NCI-H2171 treated with DMSO at 0.1 percent for 48 hours (cell line): ENCODE results near the gene PIP5K1B.
"Not testable (repeated sequence)": the region's sequence is repeated elsewhere in the genome, so short reads cannot be mapped to it uniquely, and the experiment has no call there.

ENCODE experiments used
- DNase-seq: peaks from one replicate; lab custom pipeline; 2025; lab: John Stamatoyannopoulos, UW

PIP5K1B gene

DNA sequence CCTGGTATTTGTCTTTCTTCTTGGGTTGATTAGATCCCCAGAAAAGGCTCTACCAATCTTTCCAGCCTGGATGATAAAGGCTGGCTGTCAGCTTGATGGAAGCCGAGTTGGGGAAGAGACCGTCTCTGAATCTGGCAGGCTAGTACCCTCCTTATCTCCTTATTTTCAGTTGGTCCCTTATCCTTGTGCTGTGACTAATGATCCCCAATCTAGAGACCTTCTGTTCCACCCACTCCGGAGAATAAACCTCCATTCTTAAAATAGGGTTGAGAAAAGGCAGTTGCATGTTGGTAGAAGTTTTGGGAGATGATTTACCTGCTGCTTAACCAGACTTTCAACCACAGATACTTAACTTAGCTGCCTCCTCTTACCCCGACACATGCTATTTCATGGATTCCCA lies 256.5 kb downstream of the PIP5K1B start:
- no peak for DNase-seq

- DNase-seq = no peak
These were observed 258.4 kb downstream of the PIP5K1B start for GRCh38 chr9:68963416-68963815.

DNA sequence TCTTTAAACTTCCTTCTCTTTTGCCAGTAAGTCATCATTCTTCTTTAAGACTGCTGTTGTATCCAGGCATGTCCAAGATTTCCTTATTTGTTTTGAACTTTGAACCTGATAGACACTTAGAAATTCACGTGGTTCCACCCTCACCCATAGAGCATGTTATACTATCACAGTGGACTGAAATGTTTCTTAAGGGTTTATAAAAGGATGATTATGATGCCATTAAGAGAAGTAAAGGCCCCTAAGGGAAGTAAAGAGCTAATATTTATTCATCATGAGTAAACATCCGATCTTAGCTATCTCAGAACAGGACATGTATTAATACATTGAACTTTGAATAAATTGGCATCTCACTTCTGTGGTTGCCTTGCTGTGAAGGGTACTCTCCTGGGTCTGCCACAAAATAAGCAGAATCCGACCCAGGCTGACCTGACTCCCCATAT lies 259.1 kb downstream of the PIP5K1B start:
- DNase-seq = no peak

GRCh38 chr9:68964765-68965164 lies 259.7 kb downstream of the PIP5K1B start:
- DNase-seq = no peak

DNA sequence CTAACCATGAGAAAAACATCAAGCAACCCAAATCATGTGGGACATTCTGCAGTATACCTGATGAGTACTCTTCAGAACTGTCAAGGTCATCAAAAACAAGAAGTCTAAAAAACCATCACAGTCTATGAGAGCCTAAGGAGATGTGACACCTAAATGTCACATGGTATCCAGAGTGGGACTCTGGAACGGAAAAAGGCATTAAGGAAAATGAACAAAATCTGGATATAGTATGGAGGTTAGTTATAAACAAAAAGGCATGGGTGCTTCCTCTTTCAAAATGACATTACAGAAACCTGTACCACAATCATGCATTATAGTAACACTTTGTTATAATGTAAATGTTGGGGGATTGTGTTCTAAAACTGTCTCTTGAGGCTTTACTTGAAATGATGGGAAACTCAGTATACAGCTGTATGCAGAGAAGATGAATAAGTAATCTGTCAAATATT lies 261.5 kb downstream of the PIP5K1B start:
- no peak for DNase-seq

DNA sequence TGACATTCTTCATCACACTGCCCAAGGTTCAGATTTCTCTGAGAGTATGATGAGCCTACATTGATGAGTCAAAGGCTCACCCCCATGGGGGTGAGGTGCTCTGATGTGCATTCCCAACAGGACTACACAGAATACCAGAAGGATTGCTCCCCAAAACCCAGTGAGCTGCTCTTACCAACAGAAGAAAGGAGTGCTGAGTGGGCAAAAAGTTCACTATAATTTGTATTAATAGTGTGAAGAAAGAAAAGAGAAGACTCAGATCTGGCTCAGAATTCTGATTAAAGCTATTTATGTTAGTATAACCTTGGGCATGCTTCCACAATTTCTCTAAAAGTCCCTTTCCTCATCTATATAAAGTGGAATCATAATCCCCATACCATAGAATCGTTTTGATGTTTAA lies 262.8 kb downstream of the PIP5K1B start:
- DNase-seq = no peak

DNA sequence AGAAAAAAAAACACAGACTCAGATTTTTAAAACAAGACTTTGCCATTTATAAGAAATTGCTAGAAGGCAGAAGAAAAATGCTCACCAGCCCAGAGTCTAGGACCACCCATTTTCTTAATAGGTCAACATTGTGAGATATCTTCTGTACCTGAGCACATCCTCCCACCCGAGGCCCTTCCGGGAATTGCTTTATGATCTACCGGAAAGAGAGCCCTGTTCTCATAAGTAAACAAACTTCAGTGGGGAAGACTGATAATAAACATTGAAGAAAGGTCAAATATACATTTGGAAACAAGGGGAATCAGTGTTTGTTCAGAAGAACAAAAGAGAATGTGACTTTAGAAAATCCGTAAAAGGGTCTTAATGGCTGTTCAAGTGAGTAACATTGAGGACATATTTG lies 264.5 kb downstream of the PIP5K1B start:
- DNase-seq = no peak

- DNase-seq = peak; percentile 14
These were observed 265.1 kb downstream of the PIP5K1B start for GRCh38 chr9:68970151-68970550.

DNA sequence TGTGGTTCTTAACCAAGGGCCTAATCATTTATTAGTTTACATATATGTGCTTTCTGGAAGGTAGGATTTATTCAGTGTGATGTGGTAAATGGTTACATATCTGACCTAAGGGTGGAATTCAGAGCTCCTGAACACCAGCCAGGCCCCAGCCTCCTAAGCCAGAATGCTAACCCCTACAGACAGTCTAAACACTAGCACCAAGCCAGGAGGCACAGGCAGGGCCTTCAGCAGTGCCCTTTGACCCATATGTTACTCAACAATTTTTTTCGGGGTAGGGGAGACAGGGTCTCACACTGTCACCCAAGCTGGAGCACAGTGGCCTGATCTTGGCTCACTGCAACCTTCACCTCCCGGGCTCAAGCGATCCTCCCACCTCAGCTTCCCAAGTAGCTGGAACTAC lies 268.6 kb downstream of the PIP5K1B start:
- no peak for DNase-seq

- no peak for DNase-seq
These were observed 269.4 kb downstream of the PIP5K1B start for GRCh38 chr9:68974431-68974830.

DNA sequence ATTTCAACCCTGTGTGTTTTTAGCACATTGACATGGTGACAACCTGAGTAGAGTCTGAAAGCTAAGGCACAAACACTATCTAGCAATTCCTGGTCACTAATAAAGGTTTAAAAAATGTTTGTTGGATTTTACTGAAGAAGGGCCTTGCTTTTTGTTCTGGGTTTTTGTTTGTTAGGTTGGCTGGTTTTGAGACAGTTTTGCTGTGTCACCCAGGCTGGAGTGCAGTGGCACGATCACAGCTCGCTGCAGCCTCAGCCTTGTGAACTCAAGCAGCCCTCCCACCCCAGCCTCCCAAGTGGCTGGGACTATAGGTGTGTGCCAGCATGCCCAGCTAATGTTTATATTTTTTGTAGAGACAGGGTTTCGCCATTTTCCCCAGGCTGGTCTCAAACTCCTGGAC lies 269.9 kb downstream of the PIP5K1B start:
- DNase-seq = no peak

DNA sequence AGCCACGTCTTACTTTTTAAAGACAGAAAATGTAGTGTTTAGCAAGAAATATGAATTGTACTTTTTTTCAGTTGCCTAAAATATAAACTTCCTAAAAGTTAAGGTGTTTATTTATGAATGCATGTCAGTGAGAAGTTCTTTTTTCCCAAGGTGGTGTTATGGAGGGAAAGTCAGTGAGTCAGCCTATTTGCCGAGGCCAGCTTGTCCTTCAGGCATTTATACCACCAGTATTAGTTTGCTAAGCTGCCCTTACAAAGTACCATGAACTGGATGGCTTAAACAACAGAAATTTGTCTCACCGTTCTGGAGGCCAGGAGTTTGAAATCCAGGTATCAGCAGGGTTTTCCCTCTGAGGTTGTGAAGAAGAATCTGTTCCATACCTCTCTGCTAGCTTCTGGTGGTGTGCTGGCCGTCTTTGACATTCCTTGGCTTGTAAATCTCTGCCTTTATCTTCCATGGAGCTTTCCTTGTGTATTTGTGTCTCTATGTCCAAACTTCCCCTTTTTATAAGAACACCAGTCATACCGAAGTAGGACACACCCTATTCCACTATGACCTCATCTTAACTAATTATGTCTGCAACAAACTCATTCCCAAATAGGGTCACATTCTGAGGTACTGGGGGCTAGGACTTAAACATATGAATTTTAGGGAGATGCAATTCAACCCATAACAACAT lies 270.5 kb downstream of the PIP5K1B start:
- no peak for DNase-seq

- no peak for DNase-seq
These were observed 273.0 kb downstream of the PIP5K1B start for GRCh38 chr9:68978066-68978465.

GRCh38 chr9:68978501-68978900 lies 273.5 kb downstream of the PIP5K1B start:
- no peak for DNase-seq

GRCh38 chr9:68979538-68980314 lies 274.7 kb downstream of the PIP5K1B start:
- no peak for DNase-seq

DNA sequence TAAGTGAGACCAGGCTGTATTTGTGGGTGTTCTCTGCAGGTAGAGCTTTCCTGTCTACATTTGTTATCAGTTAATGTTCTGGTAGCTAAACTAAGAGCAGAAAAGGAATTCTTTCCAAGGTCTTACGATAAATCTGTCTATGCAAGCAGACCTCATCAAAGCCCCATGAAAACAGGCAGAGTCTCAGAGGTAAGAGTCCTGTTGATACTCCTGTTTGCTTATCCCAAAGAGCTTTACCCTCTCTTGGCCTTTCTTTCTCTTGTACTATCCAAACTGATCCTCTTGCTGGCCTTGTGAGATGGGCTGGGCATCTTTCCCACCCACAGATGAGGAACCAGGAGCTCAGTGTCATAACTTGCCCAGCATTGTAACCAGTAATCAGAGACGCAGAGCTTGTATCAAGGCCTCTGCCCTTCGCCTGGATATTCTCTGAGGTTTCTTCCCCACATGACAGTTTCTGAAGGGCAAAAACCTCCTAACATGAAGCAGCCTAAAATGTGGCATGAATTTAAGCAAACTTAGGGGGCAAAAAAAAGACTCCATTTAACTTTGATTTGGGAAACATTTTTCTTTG lies 275.4 kb downstream of the PIP5K1B start:
- no peak for DNase-seq

DNA sequence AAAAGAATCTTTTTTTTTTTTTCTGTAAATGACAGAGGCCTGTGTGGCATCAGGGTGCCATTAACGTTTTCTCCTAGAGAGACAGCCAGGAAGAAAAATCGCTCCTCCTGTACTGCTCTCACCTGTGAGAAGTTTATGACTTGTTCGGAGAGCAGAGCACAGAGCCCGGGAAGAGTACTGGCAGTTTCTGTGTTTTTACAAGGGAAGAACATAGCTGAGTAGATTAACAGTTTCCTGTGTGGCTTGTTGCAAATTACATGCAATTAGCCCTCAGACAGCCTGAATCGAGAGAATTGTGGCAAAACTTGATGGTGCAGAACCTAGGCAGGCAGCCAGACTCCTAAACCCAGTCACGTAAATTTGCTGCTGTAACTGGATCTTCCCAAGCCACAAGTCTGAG lies 276.7 kb downstream of the PIP5K1B start:
- no peak for DNase-seq

GRCh38 chr9:68983008-68983411 lies 278.0 kb downstream of the PIP5K1B start:
- no peak for DNase-seq

GRCh38 chr9:68983522-68984424 lies 278.7 kb downstream of the PIP5K1B start:
- no peak for DNase-seq

DNA sequence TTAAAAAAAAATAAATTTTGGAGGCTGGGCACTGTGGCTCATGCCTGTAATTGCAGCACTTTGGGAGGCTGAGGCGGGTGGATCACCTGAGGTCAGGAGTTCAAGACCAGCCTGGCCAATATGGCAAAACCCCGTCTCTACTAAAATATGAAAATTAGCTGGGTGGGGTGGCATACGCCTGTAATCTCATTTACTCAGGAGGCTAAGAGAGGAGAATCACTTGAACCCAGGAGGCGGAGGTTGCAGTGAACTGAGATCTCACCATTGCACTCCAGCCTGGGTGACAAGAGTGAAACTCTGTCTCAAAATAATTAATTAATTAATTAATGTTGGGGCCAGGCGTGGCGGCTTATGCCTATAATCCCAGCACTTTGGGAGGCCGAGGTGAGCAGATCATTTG lies 281.9 kb downstream of the PIP5K1B start:
- DNase-seq = not testable (repeated sequence)

DNA sequence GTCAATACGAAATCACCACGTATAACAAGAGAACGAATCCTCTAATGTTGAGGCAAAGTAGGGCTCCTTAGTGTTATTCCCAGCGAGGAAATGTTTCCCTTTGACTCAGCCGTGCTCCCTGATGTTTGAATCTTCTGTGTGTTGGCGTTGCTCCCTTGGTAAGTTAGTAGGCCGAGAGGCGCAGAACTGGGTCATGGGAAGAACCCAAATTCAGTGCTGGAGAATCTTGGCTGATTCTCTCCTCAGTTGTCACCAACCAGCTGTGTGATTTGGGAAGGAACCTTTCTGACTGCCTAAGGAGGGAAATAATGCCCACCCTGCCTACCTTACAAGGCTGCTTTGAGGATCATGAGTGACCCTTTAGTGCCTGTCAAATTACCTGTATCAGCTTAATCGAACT lies 286.4 kb downstream of the PIP5K1B start:
- no peak for DNase-seq

DNA sequence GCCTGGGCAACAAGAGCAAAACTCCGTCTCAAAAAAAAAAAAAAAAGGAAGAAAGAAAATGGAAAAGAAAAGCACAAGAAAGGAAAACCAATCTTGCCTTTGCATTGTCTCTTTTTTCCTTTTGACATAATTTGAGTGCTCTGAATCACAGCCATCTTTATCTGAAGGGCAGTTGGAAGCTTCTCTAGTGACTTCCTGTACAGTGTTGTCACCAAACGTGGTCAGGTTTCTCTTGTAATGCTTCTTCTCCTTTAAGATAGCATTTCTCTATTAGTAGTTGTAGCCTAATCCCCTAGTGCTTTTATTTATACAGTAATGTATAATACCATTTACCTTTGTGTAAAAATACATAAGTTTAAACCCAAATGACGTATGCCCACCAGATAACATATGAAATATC lies 290.7 kb downstream of the PIP5K1B start:
- DNase-seq = no peak
